Measurements from ENCODE around the gene LMF2.

GRCh38 chr22:50548921-50549790, 41.7 kb upstream of the LMF2 start:
- TF ChIP-seq CTCF (IDR thresholded peaks at IDR 0.05; ENCODE audit: control extremely low read depth in 1 of 3, insufficient read depth in 1 of 3, low read depth in 1 of 3, low read length in 3 of 3): no peak
- TF ChIP-seq NRF1 (IDR thresholded peaks at IDR 0.05; ENCODE audit: low read depth, low read length): no peak
- no peak for TF ChIP-seq POLR2AphosphoS5 (IDR thresholded peaks at IDR 0.05; ENCODE audit: low read depth, low read length)
- TF ChIP-seq RAD21 (IDR thresholded peaks at IDR 0.05 in 1 of 2, conservative IDR thresholded peaks at IDR 0.05 in 1 of 2; ENCODE audit: low read depth in 2 of 2, low read length in 2 of 2): no peak

Data from H1 (cell line).